H9 (cell line): ENCODE measurements around the gene FGF16. TPM values are rescaled to one million over a fixed set of nuclear protein-coding genes. Genes with fewer than 3 reads are reported as not detected.

Experiments used
- DNase-seq: peaks from one replicate; pipeline ENCODE4 v3.0.0-alpha.2; 2017
- H2AFZ ChIP-seq: one replicate; pipeline ENCODE4 v1.6.1; 2013; ENCODE audit warnings: mild to moderate bottlenecking, low read length, control low read depth, moderate library complexity
- H2AK5ac ChIP-seq: 2 replicates; pipeline ENCODE4 v1.6.1; 2013; ENCODE audit warnings: low read length, control low read depth, mixed read lengths; ENCODE audit not compliant: insufficient read length
- H2BK120ac ChIP-seq: one replicate; pipeline ENCODE4 v1.6.1; 2013; ENCODE audit warnings: low read depth, mild to moderate bottlenecking, low read length, control low read depth, inconsistent platforms; ENCODE audit not compliant: poor library complexity, severe bottlenecking
- H2BK12ac ChIP-seq: 2 replicates; pipeline ENCODE4 v1.6.1; 2013; ENCODE audit warnings: low read length, control low read depth, mixed read lengths, low read depth; ENCODE audit not compliant: insufficient read length
- H2BK15ac ChIP-seq: 2 replicates; pipeline ENCODE4 v1.6.1; 2013; ENCODE audit warnings: low read depth, low read length, control low read depth
- H2BK20ac ChIP-seq: one replicate; pipeline ENCODE4 v1.6.1; 2013; ENCODE audit warnings: low read depth, mild to moderate bottlenecking, low read length, control low read depth, inconsistent platforms; ENCODE audit not compliant: poor library complexity, severe bottlenecking
- H2BK5ac ChIP-seq: 2 replicates; pipeline ENCODE4 v1.6.1; 2013; ENCODE audit warnings: low read length, control low read depth, mixed read lengths; ENCODE audit not compliant: insufficient read length
- H3K14ac ChIP-seq: 2 replicates; pipeline ENCODE4 v1.6.1; 2013; ENCODE audit warnings: low read length, control low read depth; ENCODE audit not compliant: insufficient read depth
- H3K18ac ChIP-seq: 2 replicates; pipeline ENCODE4 v1.6.1; 2013; ENCODE audit warnings: low read depth, mild to moderate bottlenecking, mixed read lengths, low read length, control low read depth; ENCODE audit not compliant: insufficient read length
- H3K23ac ChIP-seq: 2 replicates; pipeline ENCODE4 v1.6.1; 2013; ENCODE audit warnings: low read length, control low read depth, mixed read lengths, low read depth; ENCODE audit not compliant: insufficient read length
- H3K23me2 ChIP-seq: 2 replicates; pipeline ENCODE4 v1.6.1; 2013; ENCODE audit warnings: low read depth, mild to moderate bottlenecking, mixed read lengths, low read length, control low read depth; ENCODE audit not compliant: insufficient read length, poor library complexity, severe bottlenecking
- H3K27ac ChIP-seq: 2 replicates; pipeline ENCODE4 v1.5.1; 2013; ENCODE audit warnings: low read length, control low read depth, mixed read lengths, low read depth; ENCODE audit not compliant: insufficient read length
- H3K27me3 ChIP-seq: 2 replicates; pipeline ENCODE4 v1.6.1; 2013; ENCODE audit warnings: low read length, control low read depth, inconsistent platforms; ENCODE audit not compliant: insufficient read depth
- H3K4ac ChIP-seq: 2 replicates; pipeline ENCODE4 v1.6.1; 2013; ENCODE audit warnings: low read depth, mild to moderate bottlenecking, control low read depth, inconsistent platforms, low read length, moderate library complexity
- H3K4me1 ChIP-seq: 2 replicates; pipeline ENCODE4 v1.6.1; 2013; ENCODE audit warnings: low read length, control low read depth, inconsistent platforms; ENCODE audit not compliant: insufficient read depth
- H3K4me2 ChIP-seq: 2 replicates; pipeline ENCODE4 v1.6.1; 2013; ENCODE audit warnings: low read length, control low read depth, mixed read lengths; ENCODE audit not compliant: insufficient read length, insufficient read depth
- H3K56ac ChIP-seq: 2 replicates; pipeline ENCODE4 v1.6.1; 2013; ENCODE audit warnings: low read depth, mild to moderate bottlenecking, mixed read lengths, low read length, control low read depth; ENCODE audit not compliant: insufficient read length
- H3K79me1 ChIP-seq: 2 replicates; pipeline ENCODE4 v1.6.1; 2013; ENCODE audit warnings: low read depth, mild to moderate bottlenecking, moderate library complexity, low read length, control low read depth, inconsistent platforms; ENCODE audit not compliant: insufficient read depth, poor library complexity, severe bottlenecking
- H3K79me2 ChIP-seq: 2 replicates; pipeline ENCODE4 v1.6.1; 2013; ENCODE audit warnings: low read length, control low read depth, inconsistent platforms; ENCODE audit not compliant: insufficient read depth
- H3K9ac ChIP-seq: 2 replicates; pipeline ENCODE4 v1.6.1; 2013; ENCODE audit warnings: low read length, control low read depth, mixed read lengths; ENCODE audit not compliant: insufficient read length; ENCODE audit errors: extremely low read depth
- H3K9me3 ChIP-seq: one replicate; pipeline ENCODE4 v1.6.1; 2013; ENCODE audit warnings: low read depth, low read length, inconsistent platforms; ENCODE audit not compliant: control insufficient read depth
- H3T11ph ChIP-seq: one replicate; pipeline ENCODE4 v1.6.1; 2013; ENCODE audit warnings: mild to moderate bottlenecking, low read length, control low read depth, inconsistent platforms
- H4K20me1 ChIP-seq: one replicate; pipeline ENCODE4 v1.6.1; 2013; ENCODE audit not compliant: control insufficient read depth, insufficient read length, insufficient read depth
- H4K5ac ChIP-seq: 2 replicates; pipeline ENCODE4 v1.6.1; 2013; ENCODE audit warnings: low read depth, mild to moderate bottlenecking, mixed read lengths, low read length, control low read depth; ENCODE audit not compliant: insufficient read length
- H4K8ac ChIP-seq: replicated peaks from 2 replicates; pipeline ENCODE4 v1.6.1; 2013; ENCODE audit warnings: low read length, control low read depth, mixed read lengths, low read depth; ENCODE audit not compliant: insufficient read length
- H4K91ac ChIP-seq: 2 replicates; pipeline ENCODE4 v1.6.1; 2013; ENCODE audit warnings: low read depth, mild to moderate bottlenecking, moderate library complexity, mixed read lengths, low read length, control low read depth; ENCODE audit not compliant: insufficient read length
- H3K27ac Mint-ChIP-seq, 3 experiments: 2 replicates in 2 of 3; 3 replicates in 1 of 3; pipeline ENCODE4 v1.8.0; 2020 to 2021; ENCODE audit warnings: mixed read lengths in 3 of 3, mild to moderate bottlenecking in 1 of 3, moderate library complexity in 1 of 3
- H3K27me3 Mint-ChIP-seq: 2 replicates; pipeline ENCODE4 v1.8.0; 2021; ENCODE audit warnings: low read depth, mild to moderate bottlenecking, moderate library complexity, mixed read lengths
- H3K36me3 Mint-ChIP-seq, 3 experiments: 2 replicates in 2 of 3; 3 replicates in 1 of 3; pipeline ENCODE4 v1.8.0; 2020 to 2021; ENCODE audit warnings: low read depth in 3 of 3, mixed read lengths in 3 of 3; ENCODE audit not compliant: insufficient read depth in 1 of 3
- H3K4me1 Mint-ChIP-seq, 2 experiments: 2 replicates each; pipeline ENCODE4 v1.8.0; 2020; ENCODE audit warnings: mixed read lengths in 2 of 2
- H3K4me3 Mint-ChIP-seq, 2 experiments: 2 replicates in 1 of 2; 3 replicates in 1 of 2; pipeline ENCODE4 v1.8.0; 2020 to 2021; ENCODE audit warnings: mild to moderate bottlenecking in 2 of 2, mixed read lengths in 2 of 2, moderate library complexity in 1 of 2
- H3K9me3 Mint-ChIP-seq, 2 experiments: 2 replicates in 1 of 2; 3 replicates in 1 of 2; pipeline ENCODE4 v1.8.0; 2020; ENCODE audit warnings: mild to moderate bottlenecking in 2 of 2, mixed read lengths in 2 of 2, moderate library complexity in 1 of 2
- WGBS: extraction: QIAGEN DNeasy Blood & Tissue Kit; methylation state at CpG from one replicate; pipeline ENCODE4 v1.1.7; 2013; ENCODE audit warnings: missing lambda C conversion rate, low lambda C conversion rate, mixed read lengths; ENCODE audit not compliant: insufficient read length; ENCODE audit errors: extremely low coverage; 5-methylcytosine and 5-hydroxymethylcytosine counted together
- total RNA-seq: library from RNA; stranded (reverse); gene quantifications from 2 replicates; pipeline ENCODE4 v1.2.1, GENCODE V29; 2021
- TF ChIP-seq, protein P1 (sequence below): fragments of 200-600 bp; sonication (generic); conservative IDR thresholded peaks from 3 replicates; pipeline ENCODE4 v1.8.0; 2021; ENCODE audit warnings: antibody characterized with exemption, mild to moderate bottlenecking

The FGF16 gene
- total RNA-seq, 1 experiment from 2014 or later = 2.8 TPM

DNA sequence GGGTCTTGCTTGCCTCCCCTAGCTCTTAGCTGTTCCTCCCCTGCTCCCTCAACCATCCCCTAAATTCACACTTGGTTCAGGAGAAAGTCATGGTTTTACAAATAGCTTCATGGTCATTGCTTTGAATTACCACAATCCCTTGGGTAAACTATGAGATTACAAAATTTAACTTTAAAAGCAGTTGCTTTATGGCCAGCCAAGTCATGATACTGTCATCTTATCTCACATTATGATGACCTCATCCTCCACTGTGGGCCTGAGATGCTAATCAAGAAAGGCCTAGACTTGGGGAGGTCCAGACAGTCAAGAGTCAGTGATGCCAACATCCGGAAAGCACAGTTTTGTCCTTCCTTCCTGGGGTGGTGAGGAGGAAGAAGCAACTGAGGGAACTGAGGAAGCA lies 10.5 kb upstream of the FGF16 start:
- no peak overlapping the region for H3K14ac ChIP-seq
- H3K4me1 Mint-ChIP-seq = peaks cover 6 to 13% of the 10 kb centered on the region in 2 experiments
- peaks cover 64 to 66% of the 10 kb centered on the region in 2 experiments for H3K9me3 Mint-ChIP-seq
- no peak overlapping the region for H4K8ac ChIP-seq
- no peaks in the 10 kb centered on the region; a peak in 2 of 7 replicates for H3K36me3 Mint-ChIP-seq
- no peak overlapping the region for H3K4ac ChIP-seq
- no peak overlapping the region for H2BK120ac ChIP-seq
- no peak overlapping the region for H3T11ph ChIP-seq
- H2AFZ ChIP-seq = no peak overlapping the region
- H2BK20ac ChIP-seq = no peak overlapping the region
- whole genome bisulfite sequencing = no CpG with 5 or more reads among the region's 1 CpG
- no peak overlapping the region for H3K9ac ChIP-seq
- H3K4me1 ChIP-seq = no peaks in the 10 kb centered on the region; the same call in 1 of the 2 replicates
- no peaks in the 10 kb centered on the region for H3K27me3 ChIP-seq
- no peak overlapping the region for H3K4me3 Mint-ChIP-seq
- no peak overlapping the region for H3K27ac ChIP-seq
- H2BK15ac ChIP-seq = no peak overlapping the region
- TF ChIP-seq, protein P1, sequence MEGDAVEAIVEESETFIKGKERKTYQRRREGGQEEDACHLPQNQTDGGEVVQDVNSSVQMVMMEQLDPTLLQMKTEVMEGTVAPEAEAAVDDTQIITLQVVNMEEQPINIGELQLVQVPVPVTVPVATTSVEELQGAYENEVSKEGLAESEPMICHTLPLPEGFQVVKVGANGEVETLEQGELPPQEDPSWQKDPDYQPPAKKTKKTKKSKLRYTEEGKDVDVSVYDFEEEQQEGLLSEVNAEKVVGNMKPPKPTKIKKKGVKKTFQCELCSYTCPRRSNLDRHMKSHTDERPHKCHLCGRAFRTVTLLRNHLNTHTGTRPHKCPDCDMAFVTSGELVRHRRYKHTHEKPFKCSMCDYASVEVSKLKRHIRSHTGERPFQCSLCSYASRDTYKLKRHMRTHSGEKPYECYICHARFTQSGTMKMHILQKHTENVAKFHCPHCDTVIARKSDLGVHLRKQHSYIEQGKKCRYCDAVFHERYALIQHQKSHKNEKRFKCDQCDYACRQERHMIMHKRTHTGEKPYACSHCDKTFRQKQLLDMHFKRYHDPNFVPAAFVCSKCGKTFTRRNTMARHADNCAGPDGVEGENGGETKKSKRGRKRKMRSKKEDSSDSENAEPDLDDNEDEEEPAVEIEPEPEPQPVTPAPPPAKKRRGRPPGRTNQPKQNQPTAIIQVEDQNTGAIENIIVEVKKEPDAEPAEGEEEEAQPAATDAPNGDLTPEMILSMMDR = no peak
- no peak for DNase-seq
- H2BK12ac ChIP-seq = no peak overlapping the region
- H3K23me2 ChIP-seq = no peaks in the 10 kb centered on the region
- no peak overlapping the region for H2BK5ac ChIP-seq
- no peak overlapping the region for H3K56ac ChIP-seq
- H3K79me2 ChIP-seq = no peaks in the 10 kb centered on the region
- no peak overlapping the region for H3K27ac Mint-ChIP-seq
- H3K23ac ChIP-seq = no peak overlapping the region
- no peak overlapping the region for H4K91ac ChIP-seq
- H3K4me2 ChIP-seq = no peak overlapping the region
- no peak overlapping the region for H3K18ac ChIP-seq
- peaks cover 33% of the 10 kb centered on the region for H3K9me3 ChIP-seq
- H4K5ac ChIP-seq = no peak overlapping the region
- no peaks in the 10 kb centered on the region for H3K79me1 ChIP-seq
- no peaks in the 10 kb centered on the region; the same call in 1 of the 2 replicates for H3K27me3 Mint-ChIP-seq
- H4K20me1 ChIP-seq = no peaks in the 10 kb centered on the region
- H2AK5ac ChIP-seq = no peak overlapping the region
